KOPT-K1 (cell line): ENCODE measurements around the gene OR10A7.
"Not testable (repeated sequence)": the region's sequence is repeated elsewhere in the genome, so short reads cannot be mapped to it uniquely, and the experiment has no call there.

Source experiments
- H3K27ac ChIP-seq: fragments of 200-600 bp; sonication (generic); 2 replicates; pipeline ENCODE4 v1.5.1; 2016; ENCODE audit warnings: antibody characterized with exemption, mild to moderate bottlenecking, low read depth, low read length; ENCODE audit not compliant: poor library complexity, severe bottlenecking
- H3K36me3 ChIP-seq: fragments of 200-600 bp; sonication (generic); 2 replicates; pipeline ENCODE4 v1.5.1; 2017; ENCODE audit warnings: antibody characterized with exemption, mild to moderate bottlenecking, low read length, moderate library complexity; ENCODE audit not compliant: insufficient read depth
- H3K9me3 ChIP-seq: fragments of 200-600 bp; sonication (generic); 2 replicates; pipeline ENCODE4 v1.5.1; 2017; ENCODE audit warnings: antibody characterized with exemption, low read length, mild to moderate bottlenecking; ENCODE audit not compliant: insufficient read depth, poor library complexity, severe bottlenecking

Gene OR10A7

GRCh38 chr12:55220725-55221124 lies at the start of gene OR10A7:
Gene OR10A7, plus strand, starts transcription at chr12:55221025. Its CDS starts 0 bp downstream, at chr12:55221025.
- Histone ChIP-seq H3K9me3 (no peaks in the 10 kb centered on the region), H3K36me3 (no peaks in the 10 kb centered on the region), H3K27ac (no peak within 1 kb of the TSS)

GRCh38 chr12:55171445-55171844 lies 49.4 kb upstream of the OR10A7 start:
- H3K27ac ChIP-seq = no peak overlapping the region
- H3K9me3 ChIP-seq = peaks cover 8% of the 10 kb centered on the region
- H3K36me3 ChIP-seq = no peaks in the 10 kb centered on the region

- not testable (repeated sequence) for H3K27ac ChIP-seq, H3K36me3 ChIP-seq, H3K9me3 ChIP-seq
These were observed 49.0 kb upstream of the OR10A7 start for GRCh38 chr12:55171846-55172245.

DNA sequence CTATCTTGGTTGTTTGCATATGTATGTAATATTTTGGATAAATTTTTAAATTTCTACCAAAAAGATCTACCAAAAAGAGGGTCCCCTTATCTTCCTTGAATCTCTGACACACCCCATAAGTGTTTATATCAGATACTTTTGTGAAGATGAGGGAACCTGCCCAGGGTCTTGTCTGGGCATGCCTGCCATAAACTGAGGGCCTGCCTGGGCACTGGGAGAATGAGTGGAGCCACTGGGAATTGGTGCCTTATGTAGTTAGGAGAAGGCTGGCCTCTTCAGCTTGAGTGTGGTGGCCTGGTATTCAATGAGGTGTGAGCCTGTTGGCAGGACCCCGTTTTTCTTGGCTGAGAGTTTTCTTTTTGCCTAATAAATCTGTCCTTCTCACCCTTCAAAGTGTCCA lies 48.1 kb upstream of the OR10A7 start:
- H3K9me3 ChIP-seq = peaks cover 8% of the 10 kb centered on the region
- no peak overlapping the region for H3K27ac ChIP-seq
- H3K36me3 ChIP-seq = no peaks in the 10 kb centered on the region

- Histone ChIP-seq H3K27ac (no peak overlapping the region), H3K9me3 (peaks cover 8% of the 10 kb centered on the region)
These were observed 47.4 kb upstream of the OR10A7 start for GRCh38 chr12:55173456-55173855.

DNA sequence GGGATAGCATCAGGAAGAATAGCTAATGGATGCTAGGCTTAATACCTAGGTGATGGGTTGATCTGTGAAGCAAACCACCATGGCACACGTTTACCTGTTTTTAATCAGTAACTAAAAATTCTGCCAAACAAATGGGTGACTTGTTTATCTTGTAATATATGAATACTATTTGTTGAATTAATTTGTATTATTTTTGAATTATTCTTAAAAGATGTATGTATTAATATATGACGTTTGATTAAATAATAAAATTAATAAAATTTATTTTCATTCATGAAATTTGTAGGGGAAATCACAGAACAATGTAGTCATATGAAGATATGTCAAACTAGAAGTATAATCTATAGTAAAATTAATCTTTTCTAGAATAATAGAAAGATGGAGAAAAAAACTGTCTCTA lies 32.3 kb upstream of the OR10A7 start:
- no peak overlapping the region for H3K27ac ChIP-seq
- H3K36me3 ChIP-seq = no peaks in the 10 kb centered on the region
- H3K9me3 ChIP-seq = no peaks in the 10 kb centered on the region

More at GRCh38 chr12:55173456-55173855, 47.4 kb upstream of the OR10A7 start:
- no peaks in the 10 kb centered on the region for H3K36me3 ChIP-seq

- Histone ChIP-seq H3K27ac (no peak overlapping the region), H3K36me3 (no peaks in the 10 kb centered on the region), H3K9me3 (no peaks in the 10 kb centered on the region)
These were observed 31.8 kb upstream of the OR10A7 start for GRCh38 chr12:55188974-55189556.

DNA sequence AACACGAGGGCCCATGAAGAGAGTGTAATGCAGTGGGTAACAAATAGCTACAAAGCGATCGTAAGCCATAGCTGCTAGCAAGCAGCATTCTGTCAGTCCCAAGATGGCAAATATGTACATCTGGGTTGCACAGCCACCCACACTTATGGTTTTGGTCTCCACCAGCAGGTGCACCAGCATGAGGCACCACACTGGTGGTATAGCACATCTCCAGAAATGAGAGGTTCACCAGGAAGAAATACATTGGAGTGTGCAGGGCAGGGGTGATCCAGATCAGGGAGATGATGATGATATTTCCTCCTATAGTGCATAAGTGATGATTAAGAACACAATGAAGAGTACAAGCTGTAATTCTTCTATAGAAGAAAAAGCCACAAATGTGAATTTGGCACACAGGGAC lies 26.4 kb upstream of the OR10A7 start:
- Histone ChIP-seq H3K9me3 (no peaks in the 10 kb centered on the region), H3K36me3 (no peaks in the 10 kb centered on the region), H3K27ac (no peak overlapping the region)

- Histone ChIP-seq H3K36me3 (no peaks in the 10 kb centered on the region), H3K27ac (no peak overlapping the region), H3K9me3 (no peaks in the 10 kb centered on the region)
These were observed 5.7 kb downstream of the OR10A7 start for GRCh38 chr12:55226523-55226922.

DNA sequence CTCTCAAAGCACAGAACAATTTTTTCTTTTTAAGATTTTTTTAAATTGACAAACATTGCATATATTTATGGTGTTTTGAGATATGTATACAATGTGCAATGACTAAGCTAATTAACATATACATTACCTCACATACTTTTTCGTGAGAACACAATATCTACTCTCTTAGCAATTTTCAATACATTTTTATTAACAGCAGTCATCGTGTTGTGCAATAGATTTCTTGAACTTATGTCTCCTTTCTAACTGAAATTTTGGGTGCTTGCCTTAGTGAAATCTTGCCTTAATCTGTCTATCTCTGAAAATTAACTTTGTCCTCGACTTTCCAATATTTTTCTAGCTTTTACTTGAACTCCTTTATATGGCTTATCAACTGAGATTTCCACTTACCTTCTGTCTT lies 6.8 kb downstream of the OR10A7 start:
- H3K36me3 ChIP-seq = no peaks in the 10 kb centered on the region
- H3K9me3 ChIP-seq = no peaks in the 10 kb centered on the region
- H3K27ac ChIP-seq = no peak overlapping the region

GRCh38 chr12:55244309-55244708 lies 23.5 kb downstream of the OR10A7 start, which contains the start of gene OR6C74:
Gene OR6C74, plus strand, starts transcription at chr12:55244609. Its CDS starts 2,679 bp downstream, at chr12:55247288.
- Histone ChIP-seq H3K36me3 (no peaks in the 10 kb centered on the region), H3K27ac (no peak within 1 kb of the TSS), H3K9me3 (no peaks in the 10 kb centered on the region)

- Histone ChIP-seq H3K9me3 (no peaks in the 10 kb centered on the region), H3K27ac (no peak overlapping the region), H3K36me3 (no peaks in the 10 kb centered on the region)
These were observed 25.3 kb downstream of the OR10A7 start for GRCh38 chr12:55246159-55246558.

DNA sequence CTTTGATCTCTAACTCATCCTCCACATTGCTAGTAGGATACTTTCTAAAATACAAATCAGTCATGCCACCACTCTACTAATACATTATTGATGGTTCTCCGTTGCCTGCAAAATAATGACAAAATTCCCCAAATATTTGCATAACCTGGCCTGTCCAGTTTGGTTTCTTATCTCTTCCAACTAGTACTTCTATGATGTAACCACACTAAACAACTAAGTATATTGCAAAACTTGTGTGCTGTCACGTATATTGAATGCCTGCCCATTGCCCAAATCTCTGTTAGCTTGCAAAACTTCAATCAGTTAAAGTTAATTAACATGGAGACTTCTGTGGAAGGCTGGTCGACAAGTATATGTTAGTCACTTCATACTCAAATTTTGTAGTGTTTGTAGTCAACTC lies 30.1 kb downstream of the OR10A7 start:
- Histone ChIP-seq H3K27ac (no peak overlapping the region), H3K36me3 (no peaks in the 10 kb centered on the region), H3K9me3 (no peaks in the 10 kb centered on the region)

GRCh38 chr12:55253281-55253680 lies 32.5 kb downstream of the OR10A7 start:
- Histone ChIP-seq H3K36me3 (no peaks in the 10 kb centered on the region), H3K9me3 (no peaks in the 10 kb centered on the region), H3K27ac (no peak overlapping the region)

DNA sequence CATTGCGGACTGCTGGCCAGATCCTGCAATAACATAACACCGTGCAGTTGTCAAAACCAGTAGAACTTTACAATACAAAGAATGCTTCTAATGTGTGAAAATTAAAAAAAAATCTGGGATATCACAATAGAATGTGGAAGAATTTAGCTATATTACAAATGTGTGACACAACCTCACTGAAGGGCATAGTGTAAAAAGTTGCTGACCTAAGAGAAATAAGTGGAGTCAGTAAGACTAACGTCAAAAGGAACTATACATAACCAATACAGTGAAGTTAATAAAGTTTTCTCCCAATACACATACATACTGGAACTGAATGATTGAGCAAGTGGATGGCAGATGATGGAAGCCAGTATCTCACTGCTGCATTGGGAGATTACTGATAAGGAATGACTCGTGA lies 36.0 kb downstream of the OR10A7 start:
- H3K9me3 ChIP-seq = no peaks in the 10 kb centered on the region
- no peak overlapping the region for H3K27ac ChIP-seq
- H3K36me3 ChIP-seq = no peaks in the 10 kb centered on the region

DNA sequence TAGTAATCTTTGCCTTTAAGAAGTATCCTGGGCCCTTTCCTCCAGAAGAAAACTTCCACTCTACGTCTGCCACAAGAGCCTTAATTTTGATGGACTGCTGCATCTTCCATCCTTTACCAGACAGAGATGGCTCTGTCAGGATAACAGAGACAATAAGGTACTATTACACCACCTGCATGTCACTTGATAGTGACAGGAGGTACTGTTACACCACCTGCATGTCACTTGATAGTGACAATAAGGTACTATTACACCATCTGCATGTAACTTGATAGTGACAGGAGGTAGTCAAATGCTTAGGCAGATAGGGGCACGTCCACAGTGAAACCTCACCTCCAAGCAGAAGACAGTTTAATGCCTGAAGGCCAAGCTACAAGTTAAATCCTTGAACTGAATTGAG lies 37.5 kb downstream of the OR10A7 start:
- H3K27ac ChIP-seq = no peak overlapping the region
- no peaks in the 10 kb centered on the region for H3K36me3 ChIP-seq
- H3K9me3 ChIP-seq = no peaks in the 10 kb centered on the region
